ENCODE measurements around the gene HMGXB4.

Gene HMGXB4

DNA sequence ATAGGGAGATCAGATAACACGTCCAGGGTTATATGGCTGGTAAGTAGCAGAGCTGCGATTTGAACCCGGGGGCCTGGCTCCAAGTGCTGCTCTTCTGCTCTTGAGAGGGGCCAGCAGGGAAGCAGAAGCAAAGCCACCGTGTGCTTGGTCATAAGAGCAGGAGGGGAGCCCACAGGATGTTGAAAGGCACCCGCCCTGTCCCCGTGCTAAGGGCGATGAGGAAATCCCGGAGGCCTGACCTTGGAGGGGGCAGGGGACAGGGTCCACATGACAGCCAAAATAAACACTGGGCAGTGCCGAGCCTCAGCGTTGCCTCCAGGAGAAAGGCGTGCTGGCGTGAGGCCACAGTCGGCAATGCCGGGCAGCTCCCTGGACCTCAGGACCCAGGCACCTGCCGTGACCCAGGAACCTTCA lies 71.2 kb downstream of the HMGXB4 start:
- no peak for DNase-seq

DNA sequence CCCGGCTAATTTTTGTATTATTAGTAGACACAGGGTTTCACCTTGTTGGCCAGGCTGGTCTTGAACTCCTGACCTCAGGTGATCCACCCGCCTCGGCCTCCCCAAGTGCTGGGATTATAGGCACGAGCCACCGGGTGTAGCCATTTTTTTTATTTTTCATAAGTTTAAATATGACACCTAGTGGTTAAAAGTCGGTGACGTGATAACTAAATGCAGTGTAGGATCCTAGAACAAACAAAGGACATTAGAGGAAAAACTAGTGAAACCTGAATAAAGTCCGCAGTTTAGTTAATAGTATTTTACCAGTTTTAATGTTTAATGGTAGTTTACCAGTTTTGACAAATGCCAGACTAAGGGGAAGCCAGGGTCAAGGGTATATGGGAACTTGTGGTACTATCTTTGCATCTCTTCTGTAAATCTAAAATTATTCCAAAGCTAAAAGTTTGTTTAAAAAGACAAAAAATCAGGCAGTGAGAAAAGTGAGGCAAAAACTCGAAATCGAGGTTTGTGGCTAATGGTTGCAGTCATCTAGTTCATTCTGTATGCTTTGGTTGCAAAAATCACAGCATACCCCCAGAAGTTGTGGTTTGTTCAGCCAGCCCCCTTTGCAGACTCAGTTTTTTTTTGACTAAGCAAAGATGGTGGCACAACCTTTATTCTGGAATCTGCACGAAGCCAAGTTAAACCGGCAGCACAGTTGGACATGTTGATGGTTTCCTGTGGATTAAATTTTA lies 72.0 kb downstream of the HMGXB4 start:
- no peak for DNase-seq

DNA sequence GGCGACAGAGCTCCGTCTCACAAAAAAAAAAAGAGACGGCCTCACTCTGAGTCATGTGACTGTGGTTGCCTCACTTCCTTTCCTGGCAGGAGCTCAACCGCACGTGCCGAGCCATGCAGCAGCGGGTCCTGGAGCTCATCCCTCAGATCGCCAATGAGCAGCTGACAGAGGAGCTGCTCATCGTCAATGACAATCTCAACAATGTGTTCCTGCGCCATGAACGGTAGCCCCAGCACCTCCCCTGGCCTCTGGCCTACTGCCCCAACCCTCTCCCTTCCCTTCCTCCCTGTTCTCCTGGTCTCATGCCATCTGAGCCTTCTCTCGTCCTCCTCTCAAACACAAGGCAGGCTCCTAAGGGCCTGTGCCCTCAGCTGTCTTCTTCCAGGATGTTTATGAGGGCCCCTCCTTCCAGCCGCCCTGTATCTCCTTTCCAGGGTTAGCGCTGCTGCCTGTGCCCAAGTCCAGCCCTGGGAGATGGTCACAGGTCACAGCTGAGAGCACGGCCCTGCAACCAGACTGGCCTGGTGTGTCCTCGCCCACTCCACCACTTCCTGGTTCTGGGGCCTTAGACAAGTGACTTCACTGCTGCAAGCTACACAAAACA lies 73.1 kb downstream of the HMGXB4 start:
- DNase-seq: peak; percentile 56

DNA sequence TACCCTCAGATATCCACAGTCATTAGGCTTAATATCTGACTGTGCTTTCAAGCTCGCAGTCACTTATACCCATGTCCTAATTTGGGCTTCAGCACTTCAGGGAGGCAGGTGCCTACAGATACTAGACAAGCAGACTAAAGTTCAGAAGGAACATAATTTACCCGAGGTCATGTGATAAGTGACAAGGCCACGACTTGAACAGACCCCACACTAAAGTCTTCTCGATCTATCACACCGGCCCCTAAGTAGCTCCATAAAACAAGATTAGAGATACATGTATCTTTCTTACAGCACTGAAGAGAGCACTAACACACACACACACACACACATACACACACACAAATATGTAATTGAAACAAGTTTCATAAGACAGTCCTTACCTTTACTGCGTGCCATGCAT lies 75.0 kb downstream of the HMGXB4 start:
- no peak for DNase-seq

DNA sequence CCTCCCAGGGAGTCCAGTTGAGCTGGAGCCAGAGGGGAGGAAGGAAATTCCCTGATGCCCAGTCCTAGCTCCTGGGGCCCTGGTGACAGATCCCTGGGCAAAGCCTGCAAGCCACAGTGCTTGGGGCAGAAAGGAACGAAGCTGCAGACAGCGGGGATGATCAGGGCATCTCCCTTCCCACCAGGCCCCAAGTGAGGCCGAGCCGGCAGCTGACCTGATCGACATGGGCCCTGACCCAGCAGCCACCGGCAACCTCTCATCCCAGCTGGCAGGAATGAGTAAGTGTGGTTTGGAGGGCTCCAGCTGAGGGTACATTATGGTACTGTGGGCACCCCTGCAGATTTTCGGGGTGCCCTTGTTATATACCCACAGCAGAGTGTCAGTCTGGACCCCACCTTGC lies 75.9 kb downstream of the HMGXB4 start:
- DNase-seq: no peak

DNA sequence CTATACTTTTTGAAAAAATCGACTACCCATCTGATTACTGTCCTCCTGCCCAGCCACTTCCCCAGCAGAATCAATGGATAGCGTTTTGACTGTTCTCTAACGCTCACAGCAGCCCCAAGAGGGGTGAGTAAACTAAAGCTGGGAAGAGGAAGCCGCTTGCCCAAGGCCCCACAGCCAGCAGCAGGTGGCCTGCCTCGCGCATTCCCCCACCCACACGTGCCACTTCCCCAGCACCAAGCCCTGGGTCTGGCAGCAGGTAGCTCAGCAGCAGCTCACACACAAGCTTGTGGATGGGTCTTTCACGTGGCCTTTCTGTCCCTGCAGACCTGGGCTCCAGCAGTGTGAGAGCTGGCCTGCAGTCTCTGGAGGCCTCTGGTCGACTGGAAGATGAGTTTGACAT lies 76.7 kb downstream of the HMGXB4 start:
- DNase-seq: no peak

DNA sequence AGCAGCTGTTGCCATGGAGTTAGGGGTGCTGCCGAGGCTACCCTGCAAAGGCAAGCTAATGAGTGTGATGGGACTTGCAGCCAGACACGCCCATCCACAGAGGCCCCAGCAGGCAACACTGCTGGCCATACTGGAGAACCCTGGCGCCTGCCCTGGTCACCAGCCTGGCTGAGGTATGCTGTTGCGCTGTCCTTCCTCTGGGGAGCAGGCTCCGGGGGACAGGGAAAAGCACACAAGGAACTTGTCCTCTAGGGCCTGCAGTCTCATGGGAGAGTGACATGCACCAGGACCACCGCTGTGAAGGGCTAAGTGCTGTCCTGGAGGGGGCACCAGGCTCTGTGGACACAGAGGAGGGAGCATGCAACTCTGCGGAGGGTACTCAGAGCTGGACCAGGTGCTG lies 78.2 kb downstream of the HMGXB4 start:
- DNase-seq: no peak

DNA sequence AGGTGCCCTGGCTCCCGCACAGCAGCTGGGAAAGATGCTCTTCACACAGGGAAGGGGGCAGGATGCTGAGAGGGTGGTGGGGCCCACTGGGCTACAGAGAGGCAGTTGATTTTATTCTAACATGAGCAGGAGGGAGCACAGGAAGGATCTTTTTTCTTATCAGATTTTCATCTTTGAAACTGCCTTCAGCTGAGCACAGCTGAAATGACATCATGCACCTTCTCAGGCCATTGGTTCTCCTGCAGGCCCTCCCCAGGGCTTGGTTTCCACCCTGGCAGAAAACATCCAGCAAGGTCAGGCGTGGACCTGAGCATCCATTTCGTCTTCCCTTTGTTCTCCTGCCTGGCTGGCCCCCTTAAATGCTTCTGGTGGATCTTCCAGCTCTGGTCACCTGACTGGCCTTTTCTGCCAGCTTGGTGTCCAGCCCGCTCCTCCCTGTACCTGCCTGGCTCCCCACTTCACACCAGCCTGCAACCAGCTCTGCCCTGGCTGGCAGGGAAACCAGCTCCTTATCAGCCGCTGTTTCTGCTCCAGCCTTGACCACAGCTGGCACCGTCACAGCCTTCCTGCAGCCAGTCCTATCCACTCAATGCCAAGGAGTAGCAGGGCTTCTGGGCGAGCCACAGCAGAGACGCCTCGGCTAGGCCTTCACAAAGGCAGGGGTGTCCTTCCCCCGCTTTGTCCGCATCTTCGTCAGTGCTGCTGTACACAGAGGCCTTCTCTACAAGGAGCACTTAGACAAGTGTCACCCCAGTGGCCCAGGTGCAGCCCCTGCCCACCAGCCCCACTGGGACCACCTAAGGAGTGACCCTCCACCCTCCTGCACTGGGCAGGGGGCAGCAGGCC lies 78.9 kb downstream of the HMGXB4 start:
- no peak for DNase-seq

DNA sequence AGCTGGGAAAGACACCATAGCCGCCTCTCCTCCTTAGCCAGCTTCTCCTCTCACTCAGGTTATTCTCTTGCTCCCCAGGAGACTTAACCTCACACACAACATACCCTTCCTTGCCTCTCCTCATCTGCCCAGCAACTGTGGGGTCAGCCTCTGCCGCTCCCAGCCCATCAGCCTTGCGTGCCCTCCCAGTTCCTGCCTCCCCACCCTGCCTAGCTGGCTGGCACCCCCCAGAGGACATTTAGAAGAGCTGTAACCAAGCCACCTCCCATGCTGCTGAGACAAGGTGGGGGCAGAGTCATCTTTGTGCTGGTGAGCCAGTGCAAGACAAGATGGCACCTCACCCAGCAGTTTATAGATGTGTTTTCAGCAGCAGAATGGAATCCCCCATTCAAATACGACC lies 80.6 kb downstream of the HMGXB4 start:
- DNase-seq: no peak

DNA sequence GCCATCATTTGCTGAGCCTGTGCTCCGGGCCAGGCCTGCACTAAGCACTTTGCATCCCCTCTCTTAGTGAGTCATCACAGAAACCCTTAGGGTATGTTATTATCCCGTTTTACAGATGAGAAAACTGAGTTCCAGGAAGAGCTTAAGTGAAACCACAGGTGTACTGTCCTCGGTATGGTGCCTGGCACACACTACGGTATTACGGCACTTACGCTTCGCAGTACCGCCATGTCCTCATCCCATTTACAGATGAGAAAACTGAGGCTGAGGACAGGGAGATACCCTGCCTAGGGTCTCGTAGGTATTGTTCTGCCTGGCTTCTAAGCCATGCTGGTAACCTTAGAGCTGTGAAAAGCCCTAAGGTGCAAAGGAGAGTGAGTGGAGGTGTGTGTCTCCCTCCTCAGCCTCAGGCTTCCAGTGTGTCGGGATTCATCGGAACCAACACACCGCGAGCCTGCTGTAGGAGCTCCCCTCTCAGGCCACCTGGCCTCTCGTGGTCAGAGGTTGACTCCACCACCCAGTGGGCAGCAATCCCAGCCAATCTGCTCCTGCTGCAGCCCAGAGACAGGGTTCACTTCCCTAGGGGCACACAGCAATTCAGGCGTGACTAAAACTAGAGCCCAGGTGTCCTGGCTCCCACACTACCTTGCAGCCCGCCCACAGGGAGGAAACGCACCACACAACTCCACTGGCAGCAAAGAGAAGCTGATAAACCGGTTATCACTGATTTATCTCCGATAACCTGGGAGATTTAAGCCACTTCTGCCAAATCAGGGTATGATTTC lies 84.0 kb downstream of the HMGXB4 start:
- no peak for DNase-seq

DNA sequence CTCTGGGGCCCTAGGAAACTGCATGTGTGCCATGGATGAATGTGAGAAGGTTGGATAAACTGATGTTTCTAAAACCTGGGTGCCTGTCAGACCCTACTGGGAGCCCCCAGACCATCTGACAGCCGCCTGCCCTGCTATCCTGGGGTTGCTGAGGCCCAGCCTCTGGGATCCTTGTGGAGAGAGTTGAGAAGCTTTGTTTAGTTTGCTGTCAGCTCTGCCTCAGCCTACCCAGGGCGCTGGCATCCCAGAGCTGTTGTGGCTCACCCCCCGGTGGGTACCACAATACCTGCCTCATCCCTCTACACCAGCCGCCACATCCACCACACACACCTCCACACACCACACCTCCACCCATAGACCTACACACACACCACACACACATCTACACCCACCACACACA lies 85.1 kb downstream of the HMGXB4 start:
- DNase-seq: no peak

DNA sequence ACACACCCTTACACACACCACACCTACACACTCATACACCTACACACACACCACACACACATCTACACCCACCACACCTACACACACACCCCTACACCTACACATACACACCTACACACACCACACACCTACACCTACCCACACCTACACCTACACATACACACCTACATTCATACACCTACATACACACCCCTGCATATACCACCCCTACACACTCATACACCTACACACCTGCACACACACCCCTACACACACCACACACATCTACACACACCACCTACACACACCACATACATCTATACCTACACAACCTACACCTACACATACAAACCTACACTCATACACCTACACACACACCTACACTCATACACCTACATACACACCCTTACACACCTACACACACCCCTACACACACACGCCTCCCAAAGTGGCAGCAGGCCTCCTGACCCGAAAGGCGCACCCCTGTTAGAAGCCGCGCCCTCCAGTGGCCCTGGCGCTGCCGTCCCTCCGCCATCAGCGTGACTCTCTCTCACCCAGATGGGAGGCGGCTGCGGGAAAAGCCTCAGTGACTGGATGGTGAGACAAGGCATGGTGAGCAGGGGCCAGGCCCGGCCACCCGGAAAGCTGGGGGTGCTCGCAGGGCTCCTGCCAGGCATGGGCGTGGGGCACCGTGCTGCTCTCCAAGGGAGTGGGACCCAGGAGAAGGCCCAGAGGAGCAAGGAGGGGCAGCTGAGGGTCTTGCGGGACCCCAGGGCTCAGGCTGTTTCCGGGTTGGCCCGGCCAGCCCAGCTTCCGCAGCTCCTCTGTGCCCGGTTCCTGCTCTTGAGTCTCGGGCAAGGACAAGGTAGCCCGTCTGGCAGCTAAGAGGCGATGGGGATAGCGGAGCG lies 86.6 kb downstream of the HMGXB4 start:
- DNase-seq: no peak

DNA sequence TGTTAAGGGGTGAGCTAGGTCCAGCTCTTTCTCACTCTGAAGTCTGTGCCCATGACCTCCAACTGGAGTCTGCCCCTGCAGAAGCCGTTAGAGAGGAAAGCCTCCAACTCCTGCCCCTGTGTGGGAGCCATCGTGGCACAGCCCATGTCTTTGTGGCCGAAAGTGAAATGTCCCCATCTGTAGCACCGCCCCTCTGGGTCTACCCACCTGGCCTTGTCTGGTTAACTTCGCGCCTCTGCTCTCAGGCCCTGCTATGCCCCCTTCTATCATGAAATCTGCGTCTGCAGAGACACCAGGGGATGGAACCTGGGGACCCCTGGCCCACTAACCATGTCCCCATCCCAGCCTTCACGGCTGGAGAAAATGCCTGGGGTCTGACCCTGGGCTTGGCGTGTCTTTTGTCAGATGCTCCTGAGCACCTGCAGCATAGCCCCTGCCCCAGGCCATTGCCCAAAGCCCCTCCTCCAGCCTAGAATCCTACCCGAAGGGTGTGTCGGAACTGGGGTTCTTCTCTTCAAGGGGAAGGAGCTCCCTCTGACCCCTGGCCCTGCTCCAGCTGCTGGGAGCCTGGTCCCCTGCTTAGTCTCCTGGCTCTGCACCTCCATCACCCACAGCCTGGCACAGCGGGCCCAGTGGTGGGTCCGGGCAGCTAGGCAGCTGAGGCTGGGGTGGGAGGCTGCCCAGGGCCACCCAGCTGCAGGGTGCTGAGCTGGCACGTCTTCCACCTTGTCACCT lies 87.8 kb downstream of the HMGXB4 start:
- DNase-seq: no peak
